SW480 (cell line): ENCODE measurements around the gene MAP3K20.
A peak's percentile ranks its signal among the peaks of the same experiment; 100 is the strongest.
"Not testable (repeated sequence)": the region's sequence is repeated elsewhere in the genome, so short reads cannot be mapped to it uniquely, and the experiment has no call there.

ENCODE experiments used
- DNase-seq: peaks from one replicate; pipeline ENCODE4 v3.0.0-alpha.2; 2016; ENCODE audit warnings: low spot score

The MAP3K20 gene

DNA sequence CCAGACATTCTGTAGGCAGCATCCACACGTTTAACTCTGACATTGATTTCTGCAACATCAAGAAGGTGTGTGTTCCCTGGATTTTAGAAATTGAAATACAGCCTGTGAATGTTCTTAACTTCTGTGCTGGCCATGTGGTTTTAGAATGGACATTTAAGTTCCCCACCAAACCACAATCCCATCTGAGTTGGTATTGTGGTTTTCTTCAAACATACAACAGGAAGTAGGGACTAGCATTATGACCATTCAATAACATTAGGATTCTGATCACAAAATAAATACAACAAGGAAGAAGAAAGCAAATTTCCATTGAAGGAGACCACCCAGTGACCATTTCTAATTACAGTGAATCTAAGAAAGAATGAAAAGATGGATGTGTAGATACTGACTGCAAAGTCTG lies 51.2 kb downstream of the MAP3K20 start:
- peak; percentile 68 for DNase-seq

DNA sequence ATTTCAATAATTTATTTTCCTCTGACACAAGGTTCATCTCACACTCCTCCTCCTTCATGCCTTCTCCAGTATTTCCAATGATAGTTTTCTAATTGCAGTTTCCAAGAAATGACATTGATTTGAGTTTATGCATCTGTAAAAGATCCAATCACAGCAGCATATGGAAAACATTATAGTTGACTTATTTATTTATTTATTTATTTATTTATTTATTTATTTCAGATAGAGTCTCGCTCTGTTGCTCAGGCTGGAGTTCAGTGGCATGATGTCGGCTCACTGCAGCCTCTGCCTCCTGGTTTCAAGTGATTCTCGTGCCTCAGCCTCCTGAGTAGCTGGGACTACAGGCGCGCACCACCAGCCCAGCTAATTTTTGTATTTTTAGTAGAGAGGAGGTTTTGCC lies 52.5 kb downstream of the MAP3K20 start:
- not testable (repeated sequence) for DNase-seq

DNA sequence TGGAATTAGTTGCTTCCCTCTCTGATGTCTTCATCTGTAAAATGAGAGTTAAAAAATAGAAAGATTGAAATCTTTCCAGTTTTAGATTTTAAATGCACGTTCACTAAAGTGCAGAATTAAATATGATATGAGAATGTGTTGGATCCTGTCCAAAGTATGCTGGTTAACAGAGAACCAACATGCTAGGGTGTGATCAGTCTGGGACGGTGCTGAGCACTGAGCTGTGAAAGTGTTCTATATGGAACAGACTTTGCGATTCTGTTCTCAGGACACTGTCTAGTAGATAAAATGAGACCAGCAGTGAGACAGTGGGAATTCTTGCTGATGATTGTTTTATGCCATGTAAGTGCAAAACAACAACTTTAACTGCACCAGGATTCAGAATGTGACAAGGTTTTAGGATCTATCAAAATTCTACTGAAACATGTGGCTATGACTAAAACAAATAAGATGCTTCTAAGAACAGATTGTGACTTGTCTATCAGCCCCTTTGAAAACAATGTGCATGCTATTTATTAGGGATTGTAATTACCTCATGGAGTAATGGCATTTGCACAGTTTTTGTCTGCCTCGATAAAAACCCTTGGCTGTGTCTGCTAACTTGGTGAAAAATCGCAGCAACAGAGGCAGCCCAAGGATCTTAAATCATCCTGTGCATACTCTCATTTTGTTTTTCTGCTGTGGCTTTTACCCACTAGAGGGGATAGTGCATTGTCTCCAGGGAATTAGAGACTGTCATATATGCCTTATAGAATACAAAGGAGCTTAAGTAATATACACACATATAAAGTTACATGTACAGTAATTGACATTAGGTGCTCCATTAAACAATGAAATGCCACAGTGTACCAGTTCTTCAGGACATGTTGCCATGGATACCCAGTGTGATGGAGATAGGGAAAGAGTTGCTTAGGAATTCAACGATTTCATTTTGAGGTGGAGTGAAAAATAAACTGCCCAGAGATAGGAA lies 55.1 kb downstream of the MAP3K20 start:
- no peak for DNase-seq

DNA sequence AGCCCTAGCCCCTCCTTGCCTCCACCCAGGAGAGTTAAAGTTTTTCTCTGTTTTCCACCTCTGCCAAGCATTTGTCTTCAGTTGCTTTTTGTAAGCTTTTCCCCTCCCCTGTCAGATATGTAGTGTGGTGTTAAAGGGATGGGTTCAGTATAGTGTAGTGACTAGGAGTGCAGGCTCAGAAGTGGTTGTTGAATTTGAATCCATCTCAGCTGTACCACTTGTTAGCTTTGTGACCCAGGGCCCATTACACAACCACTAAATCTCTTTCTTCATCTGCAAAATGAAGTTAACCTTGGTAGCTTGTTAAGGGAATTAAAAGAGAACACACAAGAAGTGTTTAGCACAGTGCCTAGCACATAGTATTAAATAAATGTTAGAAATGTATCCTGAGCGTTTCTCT lies 56.9 kb downstream of the MAP3K20 start:
- no peak for DNase-seq

DNA sequence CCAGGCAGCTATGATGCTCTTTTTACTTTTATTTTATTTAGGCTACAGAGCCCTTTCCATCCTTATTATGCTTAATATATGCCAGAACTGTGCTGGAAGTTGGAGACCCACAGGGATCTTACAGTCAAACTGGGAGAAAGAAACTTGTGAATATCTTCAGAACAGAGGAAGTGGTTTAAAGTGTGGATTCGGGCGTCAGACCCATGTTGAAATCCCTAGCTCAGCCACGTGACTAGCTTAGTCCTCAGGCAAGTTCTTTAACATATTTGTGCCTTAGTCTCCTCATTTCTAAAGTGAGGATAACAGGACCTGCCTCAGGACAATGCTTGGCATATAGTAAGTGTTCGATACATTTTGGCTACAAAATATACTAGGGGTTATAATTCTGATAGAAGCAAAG lies 59.1 kb downstream of the MAP3K20 start:
- no peak for DNase-seq

DNA sequence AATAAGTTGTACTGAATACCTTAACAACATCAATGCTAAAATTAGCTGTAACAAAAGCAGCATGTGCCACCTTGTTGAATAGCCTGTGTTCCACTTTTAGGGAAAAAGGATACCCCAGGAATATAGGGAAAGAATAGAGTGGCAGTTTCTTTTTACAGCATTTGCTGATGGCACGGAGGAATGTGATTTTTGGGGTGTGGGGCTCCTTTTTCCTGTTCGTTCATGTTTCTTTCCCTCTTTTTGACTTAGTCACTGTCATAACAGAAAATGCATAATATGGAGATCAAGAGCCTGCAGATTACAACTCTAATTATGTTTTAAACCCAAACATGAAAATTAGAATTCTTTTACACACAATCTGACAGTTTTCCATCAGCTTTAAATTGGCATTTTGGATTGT lies 60.4 kb downstream of the MAP3K20 start:
- no peak for DNase-seq

DNA sequence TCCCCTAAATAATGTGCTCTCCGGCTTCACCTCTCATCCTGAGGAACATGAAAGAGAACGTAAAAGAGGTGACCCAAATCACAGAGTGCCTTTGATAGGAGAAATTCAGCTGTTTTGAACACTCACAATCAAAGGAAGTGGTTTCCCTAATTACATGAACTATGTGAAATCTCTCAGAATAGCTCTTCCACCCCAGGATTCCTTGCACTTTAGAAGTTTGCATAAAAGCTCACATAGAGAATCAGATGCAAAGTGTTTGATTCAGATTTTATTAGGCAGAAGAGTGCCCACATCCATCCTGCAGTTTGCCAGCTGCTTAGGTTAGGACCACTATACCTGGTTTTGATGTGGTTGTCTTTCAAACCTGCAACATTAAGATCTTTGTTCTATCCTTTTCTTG lies 61.0 kb downstream of the MAP3K20 start:
- DNase-seq: peak; percentile 30

DNA sequence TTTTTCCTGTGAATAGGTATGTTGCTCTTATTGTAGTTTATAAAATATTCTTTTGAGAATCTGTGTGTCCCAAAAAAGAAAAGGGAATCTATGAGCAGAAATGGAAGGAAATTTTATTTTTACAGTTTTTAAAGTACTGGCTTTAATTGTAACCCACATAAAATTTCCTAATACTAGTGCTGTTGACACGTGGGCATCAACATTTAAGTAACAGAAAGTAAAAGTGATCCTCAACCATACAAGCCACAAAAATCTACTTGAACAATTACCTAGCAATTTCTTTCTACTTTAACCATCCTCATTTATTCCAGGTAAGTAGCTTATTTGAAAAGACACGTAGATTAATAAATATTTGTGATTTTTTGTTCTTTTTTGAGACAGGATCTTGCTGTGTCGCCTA lies 62.0 kb downstream of the MAP3K20 start:
- DNase-seq: no peak

DNA sequence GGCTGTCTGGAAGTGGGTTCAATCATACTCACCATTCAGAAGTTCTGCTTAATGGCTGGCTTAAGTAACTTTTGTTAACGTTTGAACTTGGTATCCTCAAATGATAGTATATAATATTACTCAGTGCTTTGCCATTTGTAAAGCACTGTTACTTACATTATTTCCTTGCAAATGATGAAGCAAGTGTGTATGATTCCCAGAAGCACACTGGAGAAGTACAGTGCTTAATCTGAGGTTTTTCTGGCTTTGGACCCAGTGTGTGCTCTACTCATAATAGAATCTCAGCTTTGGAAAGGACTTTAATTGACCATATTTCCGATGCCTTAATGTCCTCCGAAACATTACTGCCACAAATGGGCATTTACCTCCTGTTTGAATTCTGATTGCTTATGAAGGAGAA lies 63.3 kb downstream of the MAP3K20 start:
- DNase-seq: no peak

DNA sequence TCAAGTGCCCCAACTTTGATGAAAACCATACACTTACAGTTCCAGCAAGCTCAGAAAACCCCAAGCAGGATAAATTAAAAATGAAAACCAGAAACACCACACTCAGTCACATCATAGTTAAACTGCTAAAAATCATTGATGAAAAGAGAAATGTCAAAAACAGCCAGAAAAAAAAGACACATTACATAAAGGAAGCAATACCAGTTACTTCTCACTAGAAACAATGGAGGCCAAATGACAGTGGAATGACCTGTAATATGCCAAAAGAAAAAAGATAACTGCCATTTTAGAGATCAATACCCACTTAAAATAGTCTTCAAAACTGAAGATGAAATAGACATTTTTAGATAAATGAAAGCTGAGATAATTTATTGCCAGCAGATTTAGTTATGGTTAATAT lies 66.0 kb downstream of the MAP3K20 start:
- no peak for DNase-seq

DNA sequence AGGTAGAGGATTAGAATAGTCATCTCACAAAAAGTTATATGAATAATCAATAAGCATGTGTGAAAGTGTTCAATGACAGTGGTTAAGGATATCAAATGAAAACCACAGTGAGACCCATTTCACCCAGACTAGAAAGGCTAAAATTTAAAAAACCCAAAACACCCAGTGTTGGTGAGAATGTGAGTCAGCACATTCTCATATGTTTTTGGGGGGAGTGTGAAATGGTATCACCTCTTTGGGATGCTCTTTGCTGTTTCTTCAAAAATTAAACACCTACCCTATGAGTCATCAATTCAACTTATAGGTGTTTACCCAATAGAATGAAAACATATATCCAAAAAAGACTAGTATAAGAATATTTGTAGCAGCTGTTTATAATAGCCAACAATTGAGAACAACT lies 69.8 kb downstream of the MAP3K20 start:
- no peak for DNase-seq

DNA sequence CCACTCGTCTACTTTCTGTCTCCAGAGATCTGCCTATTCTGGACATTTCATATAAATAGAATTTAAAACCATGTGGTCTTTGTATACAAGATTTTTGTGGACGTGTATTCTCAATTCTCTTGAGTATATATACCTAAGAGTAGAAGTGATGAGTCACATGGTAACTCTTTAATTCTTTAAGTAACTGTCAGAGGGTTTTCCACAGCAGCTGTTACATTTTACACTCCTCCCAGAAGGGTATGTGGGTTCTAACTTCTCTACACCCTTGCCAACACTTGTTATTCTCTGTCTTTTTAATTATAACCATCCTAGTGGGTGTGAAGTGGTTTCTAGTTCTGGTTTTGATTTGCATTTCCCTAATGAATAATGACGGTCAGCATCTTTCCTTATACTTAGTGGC lies 70.9 kb downstream of the MAP3K20 start:
- no peak for DNase-seq

DNA sequence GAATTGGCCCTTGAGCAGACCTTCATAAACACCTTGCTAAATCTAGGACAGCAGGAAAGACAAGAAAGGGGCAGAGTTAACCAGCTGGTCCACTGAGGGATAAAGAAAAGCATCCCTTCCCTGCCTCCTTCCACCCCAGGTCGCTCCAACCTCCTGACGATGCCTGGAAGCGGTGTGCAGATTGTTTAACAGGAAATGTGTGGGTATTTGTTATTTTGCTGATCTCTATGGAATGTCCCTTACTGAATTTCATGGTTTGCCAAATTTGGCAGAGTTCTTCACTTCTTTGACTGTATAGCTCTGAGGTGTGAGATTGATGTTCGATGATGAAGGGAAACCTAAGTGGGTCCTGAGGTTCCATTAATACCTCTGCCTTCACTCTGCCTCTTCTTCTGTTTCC lies 72.9 kb downstream of the MAP3K20 start:
- DNase-seq: no peak

DNA sequence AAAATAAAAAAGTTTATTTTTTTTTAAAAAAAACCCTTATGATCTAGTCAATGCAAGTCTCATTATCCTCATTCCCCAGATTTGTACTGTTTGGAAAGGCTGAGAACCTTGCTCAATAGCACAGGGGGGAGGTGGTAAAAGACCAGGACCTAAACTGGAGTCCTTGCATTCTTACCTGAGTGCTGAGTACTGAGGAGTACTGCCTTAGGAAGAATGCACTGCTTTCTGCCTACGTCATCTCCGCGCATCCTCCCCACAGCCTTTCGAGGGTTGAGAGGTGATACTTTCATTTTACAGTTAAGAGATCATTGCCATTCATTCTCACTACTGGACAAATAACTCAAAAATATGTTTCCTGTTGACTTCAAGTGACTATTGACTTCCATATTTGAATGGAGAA lies 73.8 kb downstream of the MAP3K20 start:
- no peak for DNase-seq

DNA sequence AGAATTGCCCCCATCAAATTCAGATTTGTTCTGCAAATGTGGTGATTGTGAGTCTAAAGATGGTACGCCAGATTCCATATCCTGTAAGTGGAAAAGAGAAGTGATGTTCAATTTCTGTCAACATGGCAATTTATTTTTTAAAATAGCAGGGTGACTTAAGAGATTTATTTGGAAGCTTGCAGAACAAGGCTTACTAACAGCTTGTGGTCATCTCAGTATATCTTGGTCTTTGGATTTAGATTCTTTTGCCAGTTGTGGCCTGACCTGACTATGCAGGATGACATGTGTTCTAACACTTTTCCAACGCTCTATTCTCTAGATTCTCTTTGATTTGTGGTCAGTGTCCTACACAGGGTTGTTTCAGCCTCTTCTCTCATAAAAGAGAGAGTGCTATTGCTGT lies 74.4 kb downstream of the MAP3K20 start:
- no peak for DNase-seq

DNA sequence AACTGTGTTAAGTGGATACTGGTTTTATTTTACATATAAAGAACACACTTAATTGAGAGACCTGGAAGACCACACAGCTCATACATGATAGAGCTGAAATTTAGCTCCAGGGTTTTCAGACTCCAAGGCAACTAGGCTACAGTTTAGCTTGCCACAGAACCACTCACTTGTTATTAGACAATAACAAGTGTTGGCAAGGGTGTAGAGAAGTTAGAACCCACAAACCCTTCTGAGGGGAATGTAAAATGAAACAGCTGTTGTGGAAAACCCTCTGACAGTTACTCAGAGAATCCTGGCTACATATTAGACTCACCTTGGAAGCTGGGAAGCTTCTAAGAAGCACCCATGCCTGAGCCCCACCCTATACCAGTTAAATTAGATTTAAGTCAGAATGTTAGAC lies 75.3 kb downstream of the MAP3K20 start:
- DNase-seq: no peak

DNA sequence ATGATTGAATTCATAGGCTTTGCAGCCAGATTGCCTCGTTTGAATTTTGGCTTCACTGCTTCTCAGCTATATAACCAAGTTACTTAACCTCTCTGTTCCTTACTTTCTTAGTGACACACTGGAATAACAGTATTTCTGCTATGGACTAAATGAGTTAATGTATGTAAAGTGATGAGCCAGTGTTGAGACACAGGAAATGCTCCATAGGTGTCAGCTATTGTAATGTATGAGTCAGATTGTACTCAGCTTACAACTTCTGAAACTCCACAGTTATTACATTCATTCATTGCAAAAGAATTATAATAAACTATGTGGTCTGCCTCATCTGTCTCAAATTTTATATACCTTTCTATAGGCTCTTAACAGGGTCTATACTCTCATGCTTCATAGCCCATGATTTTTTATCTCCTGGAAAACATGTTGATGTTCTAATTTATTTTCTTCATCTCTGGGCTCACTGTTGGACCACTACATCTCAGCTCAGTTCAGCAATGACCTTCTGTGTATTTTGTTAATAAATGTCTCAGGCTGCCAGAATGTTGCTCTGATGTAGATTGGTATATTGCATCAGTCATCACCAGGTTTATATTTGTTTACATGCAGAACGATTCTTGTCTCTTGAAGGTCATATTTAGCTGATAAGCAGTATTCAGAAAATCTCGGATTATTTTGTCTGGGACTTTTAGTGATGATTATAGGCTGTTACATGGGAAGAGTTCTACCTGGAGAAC lies 76.2 kb downstream of the MAP3K20 start:
- DNase-seq: peak; percentile 51

DNA sequence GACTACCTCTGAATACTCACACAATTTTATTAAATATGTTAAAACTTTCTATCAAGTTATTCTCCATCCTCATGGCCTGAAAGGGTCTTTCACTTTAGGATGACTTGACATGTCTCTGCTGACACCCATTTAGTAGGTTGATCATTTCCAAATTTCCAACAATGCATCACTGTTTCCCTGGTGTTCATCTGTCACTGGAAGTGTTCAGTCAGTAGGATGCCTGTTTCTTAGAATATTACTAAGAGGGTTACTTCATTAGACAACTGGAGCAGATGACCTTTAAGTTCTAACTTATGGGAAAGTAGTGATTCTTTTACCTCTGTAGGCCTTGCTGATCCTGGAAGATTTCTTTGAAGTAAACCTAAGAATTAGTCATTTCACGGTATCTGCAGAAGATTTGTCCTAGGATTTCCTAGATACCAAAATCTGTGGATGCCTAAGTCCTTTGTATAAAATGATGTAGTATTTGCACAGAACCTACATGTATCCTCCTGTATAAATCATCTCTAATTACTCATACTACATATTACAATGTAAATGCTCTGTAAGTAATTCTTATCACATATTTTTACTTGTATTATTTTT lies 77.7 kb downstream of the MAP3K20 start:
- DNase-seq: no peak

DNA sequence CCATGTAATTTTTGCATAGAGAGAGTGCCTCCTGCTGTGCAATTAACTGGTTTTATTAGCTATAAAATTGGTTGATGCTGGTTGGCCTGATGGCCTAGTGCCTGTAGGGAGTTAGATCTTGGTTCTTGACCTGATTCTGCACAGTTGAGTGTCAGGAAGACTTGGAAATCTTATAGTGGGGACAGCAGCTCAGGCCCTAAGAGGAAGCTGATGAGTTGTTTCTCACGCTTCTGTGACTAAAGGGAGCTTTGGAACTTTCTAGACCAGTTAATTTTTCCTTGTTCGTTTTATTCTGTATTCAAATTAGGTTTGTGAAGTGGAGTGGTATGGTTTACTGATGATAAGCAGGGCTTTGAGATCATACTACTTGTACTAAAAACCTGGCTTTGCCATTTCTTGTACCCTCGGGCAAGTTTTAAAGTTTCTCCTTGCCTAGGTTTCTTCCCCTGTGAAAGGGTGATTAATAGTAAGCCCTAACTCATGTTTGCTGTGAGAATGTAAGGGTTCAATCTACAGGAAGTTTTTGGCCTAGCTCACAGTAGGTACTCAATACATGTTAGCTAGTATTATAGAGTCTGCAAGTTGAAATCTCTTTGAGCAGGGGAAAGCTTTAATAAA lies 82.1 kb downstream of the MAP3K20 start:
- DNase-seq: no peak

DNA sequence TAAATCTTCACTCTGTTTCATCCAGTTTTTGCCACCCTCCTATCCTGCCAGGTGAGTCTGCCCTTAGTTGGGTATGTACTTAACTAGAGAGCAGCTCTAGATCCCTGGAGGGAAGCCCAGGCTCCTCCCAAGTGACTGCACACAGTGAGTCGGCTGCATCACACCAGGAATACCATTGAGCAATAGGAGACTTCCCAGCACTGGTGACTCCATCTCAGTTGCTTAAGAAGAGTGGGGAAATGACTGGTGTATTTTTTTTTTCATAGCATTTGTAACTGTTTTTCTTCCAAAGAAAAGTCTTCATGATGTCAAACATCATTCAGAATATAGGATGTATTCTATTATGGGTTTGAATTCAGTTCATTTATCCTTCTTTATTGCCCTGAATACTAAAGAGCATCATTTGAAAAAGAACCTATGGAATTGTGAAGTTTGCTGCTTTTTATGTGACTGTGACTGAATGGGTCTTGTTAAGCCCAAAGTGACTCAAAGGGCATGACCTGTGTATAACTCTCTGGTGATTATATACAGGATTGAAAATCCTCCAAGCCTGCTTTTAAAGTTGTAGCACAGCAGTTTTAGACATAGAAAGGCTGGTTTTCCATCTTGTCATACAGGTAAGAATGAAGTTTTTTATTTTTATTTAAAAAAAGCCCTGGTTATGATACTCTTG lies 84.3 kb downstream of the MAP3K20 start:
- DNase-seq: no peak

DNA sequence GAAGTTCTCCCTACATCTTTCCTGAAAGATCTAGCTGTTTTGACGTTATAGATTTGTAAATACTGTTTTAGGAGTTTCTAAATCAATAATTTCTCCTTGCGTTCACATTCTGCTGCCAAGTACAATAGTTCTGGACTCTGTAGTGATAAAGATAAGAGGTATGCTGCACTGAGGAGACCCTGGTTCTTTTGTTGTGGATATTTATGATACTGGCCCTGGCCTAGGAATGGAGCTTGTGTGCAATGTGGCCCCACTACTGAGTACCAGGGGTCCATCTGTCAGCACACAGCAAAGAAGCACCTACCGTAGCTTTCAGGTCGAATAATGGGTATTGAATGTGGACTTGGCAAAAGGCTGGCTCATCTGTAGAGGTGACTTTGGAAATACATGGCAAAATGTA lies 85.0 kb downstream of the MAP3K20 start:
- no peak for DNase-seq

DNA sequence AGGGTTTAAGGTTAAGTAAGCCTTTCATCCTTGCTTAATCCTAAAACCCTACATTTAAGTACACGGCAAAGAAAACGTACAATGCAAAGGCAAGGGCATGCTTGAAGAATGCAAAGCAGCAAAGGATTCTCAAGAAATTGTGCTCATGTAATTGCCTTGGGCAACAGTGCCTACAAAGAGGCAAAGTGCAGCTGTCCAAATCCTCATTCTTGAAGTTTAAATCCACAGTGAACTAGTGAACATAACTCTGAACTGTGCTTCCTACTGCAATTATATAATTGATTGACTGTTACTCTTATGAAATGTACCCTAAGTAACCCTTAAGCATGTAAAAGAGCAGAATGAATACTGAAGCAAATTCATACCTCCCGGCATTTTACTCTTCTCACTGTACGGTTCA lies 85.4 kb downstream of the MAP3K20 start:
- DNase-seq: no peak
